ENCODE data around the gene APOA1. TPM values are rescaled to one million over a fixed set of nuclear protein-coding genes. Genes with fewer than 3 reads are reported as not detected.
"Not testable (repeated sequence)": the region's sequence is repeated elsewhere in the genome, so short reads cannot be mapped to it uniquely, and the experiment has no call there.

The APOA1 gene
- total RNA-seq, 1 experiment from 2014 or later: 0.14 TPM

GRCh38 chr11:116834535-116835041, 2.8 kb downstream of the APOA1 start:
- DNase-seq (ENCODE audit: low read depth): not testable (repeated sequence)

- no peak for DNase-seq (ENCODE audit: low read depth)
Measured at GRCh38 chr11:116833816-116834534, 3.4 kb downstream of the APOA1 start.

GRCh38 chr11:116833491-116833815, 4.0 kb downstream of the APOA1 start:
- no peak for DNase-seq (ENCODE audit: low read depth)

GRCh38 chr11:116832350-116833290, 4.8 kb downstream of the APOA1 start:
- no peak for DNase-seq (ENCODE audit: low read depth)

GRCh38 chr11:116831790-116832349, 5.6 kb downstream of the APOA1 start:
- no peak for DNase-seq (ENCODE audit: low read depth)

- DNase-seq (ENCODE audit: low read depth): no peak
Measured at GRCh38 chr11:116830184-116830912, 7.1 kb downstream of the APOA1 start.

GRCh38 chr11:116829525-116830183, 7.8 kb downstream of the APOA1 start, which contains the start of gene APOC3:
APOC3 (plus strand) TSS chr11:116829907; CDS start chr11:116830583, 676 bp downstream.
- no peak for DNase-seq (ENCODE audit: low read depth)

GRCh38 chr11:116828632-116829524, 8.5 kb downstream of the APOA1 start:
- DNase-seq (ENCODE audit: low read depth): no peak

- no peak for DNase-seq (ENCODE audit: low read depth)
Measured at GRCh38 chr11:116827461-116827860, 10.0 kb downstream of the APOA1 start.

- DNase-seq (ENCODE audit: low read depth): no peak
Measured at GRCh38 chr11:116826751-116827431, 10.5 kb downstream of the APOA1 start.

- no peak for DNase-seq (ENCODE audit: low read depth)
Measured at GRCh38 chr11:116825854-116826750, 11.3 kb downstream of the APOA1 start.

GRCh38 chr11:116825434-116825833, 12.0 kb downstream of the APOA1 start:
- DNase-seq (ENCODE audit: low read depth): no peak

- DNase-seq (ENCODE audit: low read depth): no peak
Measured at GRCh38 chr11:116823031-116823843, 14.2 kb downstream of the APOA1 start, which contains the start of gene APOA4. APOA4 (minus strand) TSS chr11:116823304; CDS start chr11:116823191, 113 bp downstream.

GRCh38 chr11:116822575-116822974, 14.8 kb downstream of the APOA1 start:
- no peak for DNase-seq (ENCODE audit: low read depth)

- DNase-seq (ENCODE audit: low read depth): no peak
Measured at GRCh38 chr11:116821050-116821918, 16.1 kb downstream of the APOA1 start.

- DNase-seq (ENCODE audit: low read depth): no peak
Measured at GRCh38 chr11:116819049-116819448, 18.4 kb downstream of the APOA1 start.

Data from HT1080 (cell line).